T-helper 9 cell (primary cell): ENCODE results near the gene OR10C1.
"Not testable (repeated sequence)": the region's sequence is repeated elsewhere in the genome, so short reads cannot be mapped to it uniquely, and the experiment has no call there.

Source experiments
- DNase-seq: peaks from one replicate; pipeline ENCODE4 v3.0.0-alpha.2; 2020
- total RNA-seq, 2 donors: gene quantifications; one replicate each; lab custom pipeline; 2026; lab: John Stamatoyannopoulos, UW

OR10C1 gene
- 0 reads per million in 2 donors for total RNA-seq

GRCh38 chr6:29439006-29439405 is at the start of gene OR10C1:
Gene OR10C1, plus strand, starts transcription at chr6:29439306. Its CDS starts 710 bp downstream, at chr6:29440016.
- no peak for DNase-seq

GRCh38 chr6:29395331-29395730 is 43.8 kb upstream of the OR10C1 start, which contains the start of gene OR12D2:
Gene OR12D2, plus strand, starts transcription at chr6:29395631. Its CDS starts 1,069 bp downstream, at chr6:29396700.
- no peak for DNase-seq

- no peak for DNase-seq
Observed at GRCh38 chr6:29399525-29399924, 39.6 kb upstream of the OR10C1 start.

- no peak for DNase-seq
Observed at GRCh38 chr6:29403801-29404200, 35.3 kb upstream of the OR10C1 start.

GRCh38 chr6:29414588-29414987 is 24.5 kb upstream of the OR10C1 start, which contains the start of gene OR12D1:
Gene OR12D1, plus strand, starts transcription at chr6:29414928.
- no peak for DNase-seq

- DNase-seq = no peak
Observed at GRCh38 chr6:29419516-29419915, 19.6 kb upstream of the OR10C1 start.

DNA sequence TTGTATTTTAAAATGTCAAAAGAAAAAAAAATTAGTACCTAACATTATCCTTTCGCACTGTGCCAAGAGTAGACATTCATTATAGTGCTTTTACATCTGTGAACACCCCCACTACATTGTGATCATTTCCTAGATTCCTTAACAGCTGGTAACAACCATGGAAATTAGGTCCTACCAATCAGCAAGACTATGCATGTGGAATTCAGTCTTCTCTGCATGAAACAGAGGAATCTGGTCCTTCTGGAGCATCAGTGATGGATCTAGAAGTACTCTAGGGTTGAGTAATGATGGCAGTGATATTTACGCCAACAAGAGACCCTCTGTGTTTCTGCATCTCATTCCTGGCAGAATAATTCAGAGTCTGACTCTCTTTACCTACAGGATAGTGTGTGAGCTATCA is 14.9 kb upstream of the OR10C1 start:
- no peak for DNase-seq

DNA sequence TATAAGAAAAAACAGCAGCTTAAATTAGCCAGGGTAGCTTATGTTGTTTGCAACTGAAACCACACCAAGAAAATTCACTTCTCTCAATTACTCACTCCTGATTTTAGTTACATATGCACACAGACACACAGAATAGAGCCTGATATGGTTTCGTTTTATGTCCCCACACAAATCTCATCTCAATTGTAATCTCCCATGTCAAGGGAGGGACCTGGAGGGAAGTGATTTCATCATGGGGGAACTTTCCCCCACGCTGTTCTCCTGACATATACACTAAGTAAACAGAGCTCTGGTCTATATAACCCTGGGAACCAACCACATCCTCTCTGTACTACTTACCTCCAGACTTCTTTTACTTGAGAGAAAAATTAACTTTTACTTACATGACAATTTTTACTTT is 14.5 kb upstream of the OR10C1 start:
- no peak for DNase-seq

- DNase-seq = no peak
Observed at GRCh38 chr6:29425075-29425474, 14.0 kb upstream of the OR10C1 start.

DNA sequence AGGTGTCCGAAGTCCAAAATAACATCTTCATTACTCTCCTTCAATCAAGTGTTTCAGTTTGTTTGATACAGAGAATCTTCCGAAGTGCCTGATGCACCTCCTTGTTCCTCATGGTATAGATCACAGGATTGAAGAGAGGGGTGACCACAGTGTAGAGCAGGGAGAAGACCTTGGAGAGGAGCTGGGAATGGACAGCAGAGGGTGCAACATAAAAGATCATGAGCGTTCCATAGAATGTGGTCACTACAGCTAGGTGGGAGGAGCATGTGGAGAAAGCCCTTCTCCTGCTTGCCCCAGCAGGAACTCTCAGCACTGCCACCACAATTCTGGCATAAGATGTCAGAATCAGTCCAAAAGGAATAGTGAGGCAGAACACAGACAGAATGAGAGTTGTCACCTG is 12.5 kb upstream of the OR10C1 start:
- no peak for DNase-seq

DNA sequence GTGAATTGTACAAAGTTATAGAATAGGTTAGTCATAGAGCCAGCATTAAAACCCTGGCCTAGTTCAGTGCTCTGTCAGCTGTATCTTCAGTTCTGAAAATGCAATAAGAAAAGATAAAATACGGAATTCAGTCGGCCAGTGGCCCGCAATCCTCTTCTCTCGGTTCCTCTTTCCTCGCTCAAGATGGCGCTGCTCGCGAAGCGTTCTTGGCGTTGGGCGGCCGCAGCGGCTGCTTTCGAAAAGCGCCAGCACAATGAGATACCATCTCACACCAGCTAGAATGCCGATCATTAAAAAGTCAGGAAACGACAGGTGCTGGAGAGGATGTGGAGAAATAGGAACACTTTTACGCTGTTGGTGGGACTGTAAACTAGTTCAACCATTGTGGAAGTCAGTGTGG is 2.4 kb upstream of the OR10C1 start:
- DNase-seq = not testable (repeated sequence)

DNA sequence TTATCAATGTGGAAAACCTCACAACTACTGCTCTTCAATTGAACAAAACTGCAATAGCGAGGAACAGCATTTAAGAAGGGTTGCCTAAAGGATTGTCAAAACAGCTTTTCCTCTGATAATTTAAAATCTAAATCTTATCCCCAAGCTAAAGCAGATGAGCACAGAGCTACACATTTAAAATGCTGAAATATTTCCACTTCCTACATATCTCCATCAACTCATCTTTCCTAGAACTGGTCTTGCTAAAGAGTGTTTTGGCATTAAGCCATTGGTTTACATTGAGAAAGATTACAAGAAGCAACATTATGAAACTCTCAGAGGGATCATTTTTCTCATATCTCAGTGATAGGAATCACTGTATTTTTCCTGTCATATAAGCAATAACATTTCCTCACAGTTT is 3.6 kb downstream of the OR10C1 start:
- no peak for DNase-seq

DNA sequence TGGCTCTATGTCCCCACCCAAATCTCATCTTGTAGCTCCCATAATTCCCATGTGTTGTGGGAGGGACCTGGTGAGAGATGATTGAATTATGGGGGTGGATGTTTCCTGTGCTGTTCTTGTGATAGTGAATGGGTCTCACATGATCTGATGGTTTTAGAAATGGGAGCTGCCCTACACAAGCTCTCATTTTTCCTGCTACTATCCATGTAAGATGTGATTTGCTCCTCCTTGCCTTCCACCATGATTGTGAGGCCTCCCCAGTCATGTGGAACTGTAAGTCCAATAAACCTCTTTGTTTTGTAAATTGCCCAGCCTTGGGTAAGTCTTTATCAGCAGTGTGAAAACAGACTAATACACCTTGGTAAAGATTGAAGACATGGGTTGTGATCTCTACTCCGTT is 4.9 kb downstream of the OR10C1 start:
- DNase-seq = not testable (repeated sequence)

GRCh38 chr6:29447670-29448069 is 8.6 kb downstream of the OR10C1 start:
- DNase-seq = no peak

DNA sequence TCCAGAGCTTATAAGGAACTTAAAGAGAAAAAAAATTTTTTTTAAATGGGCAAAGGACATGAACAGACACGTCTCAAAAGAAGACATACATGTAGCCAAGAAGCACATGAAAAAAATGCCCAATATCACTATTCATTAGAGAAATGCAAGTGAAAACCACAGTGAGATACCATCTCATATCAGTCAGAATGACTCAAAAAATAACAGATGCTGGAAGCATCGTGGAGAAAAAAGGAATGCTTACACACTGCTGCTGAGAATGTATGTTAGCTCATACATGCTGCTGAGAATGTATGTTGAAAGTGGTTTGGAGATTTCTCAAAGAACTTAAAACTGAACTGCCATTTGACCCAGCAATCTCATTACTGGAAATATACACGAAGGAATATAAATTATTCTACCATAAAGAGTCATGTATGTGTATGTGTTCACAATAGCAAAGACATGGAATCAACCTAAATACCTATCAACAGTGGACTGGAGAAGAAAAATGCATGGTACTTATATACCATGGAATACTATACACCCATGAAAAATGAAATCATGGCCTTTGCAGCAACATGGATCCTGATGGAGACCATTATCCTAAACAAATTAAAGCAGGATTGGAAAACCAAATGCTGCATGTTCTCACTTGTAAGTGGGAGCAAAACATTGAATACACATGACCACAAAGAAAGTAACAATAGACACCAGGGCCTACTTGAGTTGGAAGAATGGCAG is 12.5 kb downstream of the OR10C1 start:
- DNase-seq = no peak

DNA sequence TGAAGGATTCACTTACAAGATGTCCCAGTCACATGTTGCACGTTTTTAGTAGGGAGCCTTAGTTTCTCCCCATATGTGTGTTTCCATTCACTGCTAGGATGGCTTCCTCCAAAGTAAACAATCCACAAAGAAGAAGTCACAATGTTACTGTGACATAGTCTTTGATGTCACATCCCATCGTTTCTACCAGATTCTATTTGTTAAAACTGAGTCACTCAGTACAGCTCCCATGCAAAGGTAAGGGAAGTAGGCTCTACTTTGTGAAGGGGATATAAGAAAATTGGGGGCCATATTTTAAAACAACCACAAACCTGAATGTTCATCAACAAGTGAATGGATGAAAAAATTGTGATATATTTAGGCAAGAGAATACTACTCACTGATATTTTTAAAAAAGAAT is 17.9 kb downstream of the OR10C1 start, which contains the start of the genes OR11A1 and OR2H1:
Gene OR11A1 (minus strand): TSS at position 101 of the 400 bp plus-strand sequence. CDS start 29,430 bp downstream, outside the sequence.
Gene OR2H1 (plus strand): TSS at position 185 of the 400 bp plus-strand sequence. CDS start 4,615 bp downstream, outside the sequence.
- no peak for DNase-seq

DNA sequence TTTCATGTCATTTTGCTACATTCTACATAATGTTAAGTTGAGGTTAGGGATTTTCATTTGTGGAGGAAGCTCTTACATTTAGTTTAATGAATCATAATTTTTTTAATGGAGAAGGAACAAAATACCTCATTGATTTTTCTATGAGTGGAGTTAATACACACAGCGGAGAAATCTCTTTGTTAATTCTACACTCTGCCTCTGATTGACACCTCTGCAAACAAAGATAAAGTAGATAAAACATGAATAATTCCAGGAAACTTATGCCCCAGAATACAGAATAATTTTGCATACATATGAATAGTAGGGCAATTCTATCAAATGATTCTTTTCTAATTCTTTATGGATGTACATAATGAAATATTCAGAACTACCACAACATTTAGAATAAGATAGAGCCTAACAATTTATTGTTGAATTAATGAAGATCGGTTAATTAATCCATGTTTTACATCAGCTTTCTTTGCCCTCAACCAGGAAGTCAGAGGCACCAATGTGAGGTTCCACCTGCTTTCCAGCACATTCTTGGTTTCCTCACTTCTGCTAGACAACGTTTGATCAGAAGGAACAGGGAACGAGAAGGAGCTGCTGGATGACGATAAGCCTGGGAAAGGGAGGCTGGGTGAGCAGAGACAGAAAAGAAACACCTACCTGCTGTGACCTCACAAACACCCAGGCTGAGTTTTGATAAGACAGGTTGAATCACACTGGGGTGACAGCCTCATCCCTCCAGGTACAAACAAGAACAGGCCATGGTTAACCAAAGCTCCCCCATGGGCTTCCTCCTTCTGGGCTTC is 22.1 kb downstream of the OR10C1 start:
- no peak for DNase-seq

DNA sequence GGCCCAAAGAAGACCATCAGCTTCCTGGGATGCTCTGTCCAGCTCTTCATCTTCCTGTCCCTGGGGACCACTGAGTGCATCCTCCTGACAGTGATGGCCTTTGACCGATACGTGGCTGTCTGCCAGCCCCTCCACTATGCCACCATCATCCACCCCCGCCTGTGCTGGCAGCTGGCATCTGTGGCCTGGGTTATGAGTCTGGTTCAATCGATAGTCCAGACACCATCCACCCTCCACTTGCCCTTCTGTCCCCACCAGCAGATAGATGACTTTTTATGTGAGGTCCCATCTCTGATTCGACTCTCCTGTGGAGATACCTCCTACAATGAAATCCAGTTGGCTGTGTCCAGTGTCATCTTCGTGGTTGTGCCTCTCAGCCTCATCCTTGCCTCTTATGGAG is 22.9 kb downstream of the OR10C1 start:
- DNase-seq = no peak

DNA sequence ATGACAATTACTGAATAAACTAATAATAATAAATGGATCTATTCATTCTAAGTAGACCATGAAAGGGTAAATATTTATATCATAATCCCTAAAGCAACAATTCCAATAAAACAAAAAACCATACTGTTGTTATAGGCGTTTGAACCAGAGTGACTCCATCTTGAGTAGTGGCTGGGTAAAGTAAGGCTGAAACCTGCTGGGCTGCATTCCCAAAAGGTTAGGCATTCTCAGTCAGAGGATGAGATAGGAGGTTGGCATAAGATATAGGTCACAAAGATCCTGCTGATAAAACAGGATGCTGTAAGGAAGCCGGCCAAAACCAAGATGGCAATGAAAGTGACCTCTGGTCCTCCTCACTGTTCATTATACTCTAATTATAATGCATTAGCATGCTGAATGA is 26.2 kb downstream of the OR10C1 start:
- DNase-seq = no peak

- no peak for DNase-seq
Observed at GRCh38 chr6:29465801-29466200, 26.7 kb downstream of the OR10C1 start.

GRCh38 chr6:29466241-29466640 is 27.1 kb downstream of the OR10C1 start:
- DNase-seq = no peak

DNA sequence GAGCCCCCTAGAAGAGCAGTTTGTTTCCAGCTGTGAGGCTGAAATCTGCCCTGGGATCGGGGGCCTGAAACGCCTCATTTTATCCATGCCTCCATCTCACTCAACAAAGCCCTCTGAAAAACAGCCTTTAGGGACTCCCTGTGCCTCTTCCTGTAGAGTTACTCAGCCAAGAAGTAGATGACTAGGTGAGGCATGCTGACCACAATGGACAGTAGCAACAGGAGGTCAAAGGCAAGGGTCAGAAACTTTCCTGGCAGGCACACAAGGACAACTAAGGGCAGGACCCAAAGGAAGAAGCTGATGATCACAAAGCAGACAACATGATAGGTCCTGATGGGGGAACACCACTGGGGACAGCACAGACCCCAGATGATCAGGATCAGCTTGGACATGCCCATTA is 35.9 kb downstream of the OR10C1 start:
- no peak for DNase-seq

DNA sequence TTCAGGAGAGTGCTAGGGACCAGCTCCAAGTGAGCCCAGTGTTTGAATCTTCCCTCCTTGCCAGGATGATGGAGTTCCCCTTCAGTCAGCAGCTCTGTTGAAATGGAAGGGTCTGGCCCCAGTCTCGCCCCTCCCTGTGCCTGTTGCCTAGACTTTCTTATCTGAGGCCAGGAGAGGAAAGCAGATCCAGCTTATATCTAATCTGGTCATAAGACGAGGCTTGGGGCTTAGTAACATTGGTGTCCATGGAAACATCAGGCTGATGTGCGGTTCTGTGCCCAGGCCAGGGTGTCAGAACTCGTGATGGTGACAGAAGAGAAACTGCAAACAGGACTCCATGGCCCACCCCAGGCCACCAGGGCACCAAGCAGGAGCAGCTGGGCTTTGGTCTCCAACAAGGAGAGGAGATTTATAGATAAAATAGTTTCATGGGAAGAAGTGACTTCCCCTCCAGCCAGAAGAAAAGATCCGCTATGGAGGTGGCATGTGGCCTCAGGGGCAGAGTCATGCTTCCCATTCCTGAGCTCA is 38.9 kb downstream of the OR10C1 start:
- DNase-seq = no peak
